ENCODE measurements around the gene TBC1D17. TPM values are rescaled to one million over a fixed set of nuclear protein-coding genes. Genes with fewer than 3 reads are reported as not detected.

Gene TBC1D17
- polyA plus RNA-seq, 2 of the 4 experiments (the other 2 are of a cell fraction) = 12.3 to 41.5 TPM

DNA sequence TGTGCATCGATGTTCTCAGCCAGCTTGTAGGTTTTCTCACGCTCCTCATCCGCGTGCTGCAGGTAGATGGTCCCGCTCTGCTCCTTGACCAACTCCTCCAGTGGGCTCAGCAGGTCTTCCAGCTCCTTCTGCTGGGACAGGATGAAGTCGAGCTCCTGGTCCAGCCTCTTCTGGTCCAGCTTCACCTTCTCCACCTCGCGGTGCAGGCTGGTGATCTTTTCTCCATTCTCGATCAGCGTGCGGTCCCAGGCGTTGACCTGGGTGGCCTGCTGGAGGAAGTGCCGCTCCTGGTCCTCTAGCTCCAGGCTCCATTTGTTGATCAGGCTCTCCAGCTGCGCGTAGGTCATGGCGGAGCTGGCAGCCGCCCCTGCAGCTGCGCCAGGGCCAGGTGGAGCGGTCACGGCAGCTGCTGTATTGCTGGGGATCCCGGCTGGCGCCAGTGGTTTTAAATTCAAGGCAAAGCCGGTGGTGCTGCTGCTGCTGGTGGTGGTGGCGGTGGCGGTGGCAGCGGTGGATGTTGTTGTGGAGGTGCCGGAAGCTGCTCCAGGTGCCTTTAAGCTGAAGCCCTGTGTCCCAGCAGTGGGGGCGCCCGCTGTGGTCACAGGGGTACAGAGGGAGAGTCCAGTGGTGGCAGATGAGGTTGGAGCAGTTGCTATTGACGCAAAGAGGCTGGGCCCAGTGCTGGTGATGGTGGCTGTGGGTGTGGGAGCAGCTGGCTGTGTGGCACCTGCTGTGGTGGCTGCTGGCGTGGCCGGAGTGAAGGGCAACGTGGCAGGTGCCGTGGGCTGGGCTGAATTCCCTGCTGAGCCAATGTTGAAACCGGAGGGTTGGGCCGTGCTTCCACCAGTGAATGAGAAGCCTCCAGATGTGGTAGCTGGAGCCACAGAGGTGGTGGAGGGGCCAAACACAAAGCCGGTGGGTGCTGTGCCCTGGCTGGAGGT, 31.2 kb downstream of the TBC1D17 start:
- H3K27ac ChIP-seq = no peak overlapping the region
- POLR2A ChIA-PET = interaction anchor here (0.5 to 1.0 kb wide), 2 partner anchors 17 to 21 kb away, joined by 3 to 4 read pairs; no protein-coding TSS in a partner anchor
- no peak overlapping the region for H3K4me2 ChIP-seq
- CTCF ChIA-PET = interaction anchor here (1.0 to 2.4 kb wide), 4 partner anchors 11 to 29 kb away, joined by 3 to 14 read pairs (median 6); no protein-coding TSS in a partner anchor
- no peaks in the 10 kb centered on the region for H3K4me1 ChIP-seq
- FAIRE-seq (no peak), DNase-seq (ENCODE audit: low read depth in 1 of 2, low spot score in 1 of 2) (no peak), ATAC-seq (no peak)
- TF ChIP-seq RCOR1 (IDR thresholded peaks at IDR 0.05; ENCODE audit: low read depth, low read length) = no peak
- TF ChIP-seq HOXA7 (CRISPR knock-in tag; IDR thresholded peaks at IDR 0.05) = no peak
- no peak for TF ChIP-seq POLR2AphosphoS2 (conservative IDR thresholded peaks at IDR 0.05; ENCODE audit: low read length)
- TF ChIP-seq, protein P1, sequence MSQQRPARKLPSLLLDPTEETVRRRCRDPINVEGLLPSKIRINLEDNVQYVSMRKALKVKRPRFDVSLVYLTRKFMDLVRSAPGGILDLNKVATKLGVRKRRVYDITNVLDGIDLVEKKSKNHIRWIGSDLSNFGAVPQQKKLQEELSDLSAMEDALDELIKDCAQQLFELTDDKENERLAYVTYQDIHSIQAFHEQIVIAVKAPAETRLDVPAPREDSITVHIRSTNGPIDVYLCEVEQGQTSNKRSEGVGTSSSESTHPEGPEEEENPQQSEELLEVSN (IDR thresholded peaks at IDR 0.05; ENCODE audit: borderline replicate concordance, low read depth) = no peak
- TF ChIP-seq ZC3H11A (IDR thresholded peaks at IDR 0.05) = no peak
- no peak for TF ChIP-seq NFE2L2 (conservative IDR thresholded peaks at IDR 0.05; ENCODE audit: low read length)
- TF ChIP-seq, protein P2, sequence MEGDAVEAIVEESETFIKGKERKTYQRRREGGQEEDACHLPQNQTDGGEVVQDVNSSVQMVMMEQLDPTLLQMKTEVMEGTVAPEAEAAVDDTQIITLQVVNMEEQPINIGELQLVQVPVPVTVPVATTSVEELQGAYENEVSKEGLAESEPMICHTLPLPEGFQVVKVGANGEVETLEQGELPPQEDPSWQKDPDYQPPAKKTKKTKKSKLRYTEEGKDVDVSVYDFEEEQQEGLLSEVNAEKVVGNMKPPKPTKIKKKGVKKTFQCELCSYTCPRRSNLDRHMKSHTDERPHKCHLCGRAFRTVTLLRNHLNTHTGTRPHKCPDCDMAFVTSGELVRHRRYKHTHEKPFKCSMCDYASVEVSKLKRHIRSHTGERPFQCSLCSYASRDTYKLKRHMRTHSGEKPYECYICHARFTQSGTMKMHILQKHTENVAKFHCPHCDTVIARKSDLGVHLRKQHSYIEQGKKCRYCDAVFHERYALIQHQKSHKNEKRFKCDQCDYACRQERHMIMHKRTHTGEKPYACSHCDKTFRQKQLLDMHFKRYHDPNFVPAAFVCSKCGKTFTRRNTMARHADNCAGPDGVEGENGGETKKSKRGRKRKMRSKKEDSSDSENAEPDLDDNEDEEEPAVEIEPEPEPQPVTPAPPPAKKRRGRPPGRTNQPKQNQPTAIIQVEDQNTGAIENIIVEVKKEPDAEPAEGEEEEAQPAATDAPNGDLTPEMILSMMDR (IDR thresholded peaks at IDR 0.05) = no peak
- no peak for TF ChIP-seq MAFK (IDR thresholded peaks at IDR 0.05; ENCODE audit: partially characterized antibody)
- TF ChIP-seq HMGXB4 (CRISPR knock-in tag; IDR thresholded peaks at IDR 0.05; ENCODE audit: borderline replicate concordance) = no peak
- no peak for TF ChIP-seq CBX2 (IDR thresholded peaks at IDR 0.05; ENCODE audit: borderline replicate concordance, low read depth)
- TF ChIP-seq RNF2 (IDR thresholded peaks at IDR 0.05; ENCODE audit: borderline replicate concordance, low read depth) = no peak
- TF ChIP-seq HOXB5 (CRISPR knock-in tag; IDR thresholded peaks at IDR 0.05) = no peak
- no peak for TF ChIP-seq EHMT2 (IDR thresholded peaks at IDR 0.05; ENCODE audit: low read depth)
- TF ChIP-seq ZSCAN20 (CRISPR knock-in tag; IDR thresholded peaks at IDR 0.05) = no peak
- TF ChIP-seq MAZ (IDR thresholded peaks at IDR 0.05; ENCODE audit: borderline replicate concordance, low read depth, low read length) = no peak
- TF ChIP-seq SMC3 (IDR thresholded peaks at IDR 0.05) = no peak
- H3K9me3 ChIP-seq = no peaks in the 10 kb centered on the region
- H3K4me3 ChIP-seq = no peak overlapping the region
- 96% methylated on average over 37 of the region's 37 CpGs for WGBS (ENCODE audit: missing lambda C conversion rate)

DNA sequence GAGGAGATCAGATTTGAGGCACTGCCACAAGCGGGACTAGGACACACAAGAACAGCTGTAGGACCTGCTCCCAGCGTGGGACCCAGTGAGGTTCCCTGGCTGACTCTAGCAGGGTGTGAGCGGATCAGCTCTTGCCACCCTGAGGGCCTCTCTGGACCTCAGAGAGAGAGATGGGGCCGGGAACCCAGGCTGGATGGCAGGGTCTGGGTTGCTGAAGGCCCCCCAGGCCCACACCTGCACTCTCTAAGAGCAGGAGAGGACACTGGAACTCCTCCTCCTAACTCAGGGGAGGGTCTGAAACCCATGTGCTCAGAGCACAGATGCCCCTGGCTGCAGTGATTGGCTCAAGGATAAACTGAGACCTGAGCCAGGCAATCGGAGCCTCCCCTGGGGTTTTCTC, 32.7 kb downstream of the TBC1D17 start:
- ChIA-PET CTCF (interaction anchor here (1.8 to 2.4 kb wide), 4 partner anchors 16 to 28 kb away, joined by 6 to 14 read pairs (median 11); no protein-coding TSS in a partner anchor), POLR2A (no interaction called here)
- H3K9me3 ChIP-seq = no peaks in the 10 kb centered on the region
- H3K4me3 ChIP-seq = no peak overlapping the region
- H3K27ac ChIP-seq = no peak overlapping the region
- no peak overlapping the region for H3K4me2 ChIP-seq
- TF ChIP-seq JUNB (IDR thresholded peaks at IDR 0.05) = no peak
- TF ChIP-seq CEBPB (IDR thresholded peaks at IDR 0.05) = no peak
- TF ChIP-seq, protein P1 (IDR thresholded peaks at IDR 0.05; ENCODE audit: borderline replicate concordance, low read depth) = no peak
- TF ChIP-seq, protein P3, sequence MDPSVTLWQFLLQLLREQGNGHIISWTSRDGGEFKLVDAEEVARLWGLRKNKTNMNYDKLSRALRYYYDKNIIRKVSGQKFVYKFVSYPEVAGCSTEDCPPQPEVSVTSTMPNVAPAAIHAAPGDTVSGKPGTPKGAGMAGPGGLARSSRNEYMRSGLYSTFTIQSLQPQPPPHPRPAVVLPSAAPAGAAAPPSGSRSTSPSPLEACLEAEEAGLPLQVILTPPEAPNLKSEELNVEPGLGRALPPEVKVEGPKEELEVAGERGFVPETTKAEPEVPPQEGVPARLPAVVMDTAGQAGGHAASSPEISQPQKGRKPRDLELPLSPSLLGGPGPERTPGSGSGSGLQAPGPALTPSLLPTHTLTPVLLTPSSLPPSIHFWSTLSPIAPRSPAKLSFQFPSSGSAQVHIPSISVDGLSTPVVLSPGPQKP (IDR thresholded peaks at IDR 0.05; ENCODE audit: low read depth, low read length) = no peak
- TF ChIP-seq MAZ (IDR thresholded peaks at IDR 0.05; ENCODE audit: borderline replicate concordance, low read depth, low read length) = no peak
- no peak for TF ChIP-seq ZSCAN20 (CRISPR knock-in tag; IDR thresholded peaks at IDR 0.05)
- TF ChIP-seq NFE2L2 (conservative IDR thresholded peaks at IDR 0.05; ENCODE audit: low read length) = no peak
- ATAC-seq (no peak; a peak in 2 of 6 replicates), FAIRE-seq (no peak), DNase-seq (ENCODE audit: low read depth in 1 of 2, low spot score in 1 of 2) (no peak)
- no peaks in the 10 kb centered on the region for H3K4me1 ChIP-seq
- WGBS (ENCODE audit: missing lambda C conversion rate) = 95% methylated on average over 4 of the region's 5 CpGs

All from A549 (cell line).